Lower leg skin (tissue), 3 donors: Measurements from ENCODE around the gene TXNDC2.

Experiments
- CTCF ChIP-seq, 3 donors: fragments of 450-650 bp; IDR thresholded peaks; one replicate each; pipeline ENCODE4 v1.5.1; 2016; ENCODE audit warnings: antibody characterized with exemption in 3 of 3, mild to moderate bottlenecking in 3 of 3, moderate library complexity in 2 of 3
- POLR2A ChIP-seq, 2 donors: fragments of 450-650 bp; IDR thresholded peaks; one replicate each; pipeline ENCODE4 v1.6.1; 2016 to 2017; ENCODE audit warnings: antibody characterized with exemption in 2 of 2, mild to moderate bottlenecking in 1 of 2, moderate library complexity in 1 of 2

- no peak for TF ChIP-seq CTCF (IDR thresholded peaks at IDR 0.05)
- TF ChIP-seq POLR2A (IDR thresholded peaks at IDR 0.05), result no peak
Measured at GRCh38 chr18:9933865-9934264, 48.1 kb downstream of the TXNDC2 start.
